BJ (cell line): ENCODE results near the gene PSMB7. TPM values are rescaled to one million over a fixed set of nuclear protein-coding genes. Genes with fewer than 3 reads are reported as not detected.

Experiments used
- CTCF ChIA-PET: fragments of 350-600 bp; formaldehyde crosslinking; extraction: SDS; loops from one replicate; lab custom pipeline; 2021; ENCODE audit warnings: antibody characterized with exemption, inconsistent platforms; lab: Yijun Ruan, JAX
- POLR2A ChIA-PET: fragments of 300-600 bp; sonication (Branson Sonifier 250); formaldehyde crosslinking; extraction: SDS; loops from one replicate; lab custom pipeline; 2021; ENCODE audit warnings: antibody characterized with exemption; lab: Charles Lee
- DNase-seq: peaks from one replicate; pipeline ENCODE4 v3.0.0-alpha.2; 2011; ENCODE audit warnings: low read depth
- H3K27me3 ChIP-seq: 2 replicates; pipeline ENCODE4 v1.6.0; 2011; ENCODE audit warnings: low read length; ENCODE audit not compliant: control insufficient read depth, insufficient read depth
- H3K36me3 ChIP-seq: 2 replicates; pipeline ENCODE4 v1.5.1; 2011; ENCODE audit warnings: low read length; ENCODE audit not compliant: control insufficient read depth, insufficient read depth
- H3K4me3 ChIP-seq: 2 replicates; pipeline ENCODE4 v1.5.1; 2011; ENCODE audit warnings: low read depth, mild to moderate bottlenecking, control low read depth, low read length
- polyA plus RNA-seq: library from polyadenylated mRNA; depleted of rRNA; stranded (reverse); fragments of >200 nt; gene quantifications from 2 replicates; pipeline ENCODE4 v1.2.3, GENCODE V29; 2011
- TF ChIP-seq, protein P1 (sequence below): IDR thresholded peaks from 2 replicates; pipeline ENCODE4 v1.5.1; 2011; ENCODE audit warnings: low read depth, mild to moderate bottlenecking, control low read depth, inconsistent platforms, low read length, moderate library complexity; ENCODE audit not compliant: insufficient read depth

Gene PSMB7
- polyA plus RNA-seq, 1 experiment: 325 TPM

DNA sequence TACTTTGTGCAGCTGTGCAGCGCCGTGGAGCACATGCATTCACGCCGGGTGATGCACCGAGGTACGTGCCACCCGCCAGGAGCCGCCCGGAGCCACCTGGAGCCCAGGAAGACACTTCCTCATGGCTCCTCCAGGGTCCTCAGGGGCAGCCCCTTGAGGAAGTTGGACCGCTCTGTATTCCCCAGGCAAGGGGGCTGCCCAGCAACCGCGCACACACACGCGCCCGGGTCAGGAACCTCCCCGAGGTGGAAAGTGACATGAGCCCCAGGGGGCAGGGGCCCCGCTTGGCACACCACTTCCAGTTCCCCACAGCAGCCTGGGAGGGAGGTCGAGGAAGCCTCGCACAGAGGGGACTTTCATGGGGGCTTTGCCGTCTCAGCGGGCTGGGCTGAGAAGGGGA lies 88.9 kb downstream of the PSMB7 start:
- Histone ChIP-seq H3K4me3 (no peak overlapping the region), H3K36me3 (peaks cover 71% of the 10 kb centered on the region), H3K27me3 (no peaks in the 10 kb centered on the region)
- ChIA-PET POLR2A (no interaction called here), CTCF (no interaction called here)
- TF ChIP-seq, protein P1, sequence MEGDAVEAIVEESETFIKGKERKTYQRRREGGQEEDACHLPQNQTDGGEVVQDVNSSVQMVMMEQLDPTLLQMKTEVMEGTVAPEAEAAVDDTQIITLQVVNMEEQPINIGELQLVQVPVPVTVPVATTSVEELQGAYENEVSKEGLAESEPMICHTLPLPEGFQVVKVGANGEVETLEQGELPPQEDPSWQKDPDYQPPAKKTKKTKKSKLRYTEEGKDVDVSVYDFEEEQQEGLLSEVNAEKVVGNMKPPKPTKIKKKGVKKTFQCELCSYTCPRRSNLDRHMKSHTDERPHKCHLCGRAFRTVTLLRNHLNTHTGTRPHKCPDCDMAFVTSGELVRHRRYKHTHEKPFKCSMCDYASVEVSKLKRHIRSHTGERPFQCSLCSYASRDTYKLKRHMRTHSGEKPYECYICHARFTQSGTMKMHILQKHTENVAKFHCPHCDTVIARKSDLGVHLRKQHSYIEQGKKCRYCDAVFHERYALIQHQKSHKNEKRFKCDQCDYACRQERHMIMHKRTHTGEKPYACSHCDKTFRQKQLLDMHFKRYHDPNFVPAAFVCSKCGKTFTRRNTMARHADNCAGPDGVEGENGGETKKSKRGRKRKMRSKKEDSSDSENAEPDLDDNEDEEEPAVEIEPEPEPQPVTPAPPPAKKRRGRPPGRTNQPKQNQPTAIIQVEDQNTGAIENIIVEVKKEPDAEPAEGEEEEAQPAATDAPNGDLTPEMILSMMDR: no peak
- no peak for DNase-seq

- TF ChIP-seq, protein P1: no peak
- CTCF ChIA-PET: interaction anchor here (0.6 to 0.9 kb wide), 2 partner anchors 194 to 199 kb away, joined by 3 to 4 read pairs; no protein-coding TSS in a partner anchor
- POLR2A ChIA-PET: no interaction called here
- Histone ChIP-seq H3K27me3 (no peaks in the 10 kb centered on the region), H3K4me3 (no peak overlapping the region), H3K36me3 (peaks cover 73% of the 10 kb centered on the region)
- DNase-seq: no peak
These were observed 89.4 kb downstream of the PSMB7 start for GRCh38 chr9:124325816-124326215.

GRCh38 chr9:124323904-124324303 lies 91.3 kb downstream of the PSMB7 start:
- TF ChIP-seq, protein P1: no peak
- DNase-seq: no peak
- ChIA-PET POLR2A (no interaction called here), CTCF (interaction anchor here (1.9 to 2.9 kb wide), 2 partner anchors 19 to 196 kb away, joined by 7 to 16 read pairs; no protein-coding TSS in a partner anchor)
- Histone ChIP-seq H3K27me3 (no peaks in the 10 kb centered on the region), H3K36me3 (peaks cover 62% of the 10 kb centered on the region), H3K4me3 (no peak overlapping the region)

GRCh38 chr9:124322618-124323432 lies 92.4 kb downstream of the PSMB7 start:
- POLR2A ChIA-PET: no interaction called here
- CTCF ChIA-PET: interaction anchor here (1.9 to 2.9 kb wide), 2 partner anchors 20 to 195 kb away, joined by 7 to 16 read pairs; no protein-coding TSS in a partner anchor
- Histone ChIP-seq H3K27me3 (no peaks in the 10 kb centered on the region), H3K36me3 (peaks cover 51% of the 10 kb centered on the region), H3K4me3 (no peak overlapping the region)
- TF ChIP-seq, protein P1: no peak
- no peak for DNase-seq

GRCh38 chr9:124321935-124322334 lies 93.3 kb downstream of the PSMB7 start:
- H3K27me3 ChIP-seq: no peaks in the 10 kb centered on the region
- H3K4me3 ChIP-seq: no peak overlapping the region
- DNase-seq: no peak
- ChIA-PET CTCF (interaction anchor here (2.9 to 3.8 kb wide), 2 partner anchors 11 to 195 kb away, joined by 11 to 23 read pairs; no protein-coding TSS in a partner anchor), POLR2A (no interaction called here)
- peaks cover 44% of the 10 kb centered on the region for H3K36me3 ChIP-seq
- TF ChIP-seq, protein P1: no peak
